T-helper 9 cell (primary cell): Measurements from ENCODE around the gene WDR74.
"Not testable (repeated sequence)": the region's sequence is repeated elsewhere in the genome, so short reads cannot be mapped to it uniquely, and the experiment has no call there.

Experiments used
- DNase-seq: peaks from one replicate; pipeline ENCODE4 v3.0.0-alpha.2; 2020

WDR74 gene

GRCh38 chr11:62859281-62859703, 19.9 kb upstream of the WDR74 start:
- not testable (repeated sequence) for DNase-seq

- no peak for DNase-seq
Measured at GRCh38 chr11:62858201-62858600, 18.8 kb upstream of the WDR74 start.

- no peak for DNase-seq
Measured at GRCh38 chr11:62857541-62857982, 18.2 kb upstream of the WDR74 start.

GRCh38 chr11:62856333-62856895, 17.0 kb upstream of the WDR74 start:
- DNase-seq = no peak

GRCh38 chr11:62855571-62856332, 16.4 kb upstream of the WDR74 start:
- peak; percentile 96 for DNase-seq

GRCh38 chr11:62854825-62855570, 15.6 kb upstream of the WDR74 start:
- no peak for DNase-seq

- no peak for DNase-seq
Measured at GRCh38 chr11:62854013-62854824, 14.8 kb upstream of the WDR74 start.

- DNase-seq = no peak
Measured at GRCh38 chr11:62853279-62853965, 14.0 kb upstream of the WDR74 start.

- DNase-seq = no peak
Measured at GRCh38 chr11:62852523-62853188, 13.3 kb upstream of the WDR74 start.

- no peak for DNase-seq
Measured at GRCh38 chr11:62851807-62852522, 12.6 kb upstream of the WDR74 start.

- no peak for DNase-seq
Measured at GRCh38 chr11:62850911-62851806, 11.8 kb upstream of the WDR74 start.

- no peak for DNase-seq
Measured at GRCh38 chr11:62847767-62848314, 8.5 kb upstream of the WDR74 start.

GRCh38 chr11:62846177-62846576, 6.8 kb upstream of the WDR74 start:
- DNase-seq = no peak

- DNase-seq = no peak
Measured at GRCh38 chr11:62844154-62844553, 4.8 kb upstream of the WDR74 start.

GRCh38 chr11:62843466-62843865, 4.1 kb upstream of the WDR74 start:
- DNase-seq = no peak

GRCh38 chr11:62842891-62843290, 3.5 kb upstream of the WDR74 start:
- not testable (repeated sequence) for DNase-seq

GRCh38 chr11:62842171-62842741, 2.9 kb upstream of the WDR74 start:
- DNase-seq = peak; percentile 18

- DNase-seq = peak; percentile 67
Measured at GRCh38 chr11:62841361-62842170, 2.2 kb upstream of the WDR74 start.
